Peyer's patch (tissue), 4 donors: ENCODE measurements around the gene STPG3.

Source experiments
- POLR2A ChIP-seq, 2 donors: fragments of 450-650 bp; IDR thresholded peaks; one replicate each; pipeline ENCODE4 v1.5.1; 2017; ENCODE audit warnings: antibody characterized with exemption in 2 of 2, mild to moderate bottlenecking in 2 of 2, moderate library complexity in 2 of 2
- TF ChIP-seq, protein P1 (sequence below), 6 experiments: fragments of 450-650 bp in 4 of 6; fragments of 200-600 bp in 2 of 6; sonication (generic) in 1 of 6; IDR thresholded peaks; one replicate each; pipeline ENCODE4 v1.5.1; 2017 to 2019; ENCODE audit warnings: antibody characterized with exemption in 6 of 6, mild to moderate bottlenecking in 3 of 6, moderate library complexity in 1 of 6

DNA sequence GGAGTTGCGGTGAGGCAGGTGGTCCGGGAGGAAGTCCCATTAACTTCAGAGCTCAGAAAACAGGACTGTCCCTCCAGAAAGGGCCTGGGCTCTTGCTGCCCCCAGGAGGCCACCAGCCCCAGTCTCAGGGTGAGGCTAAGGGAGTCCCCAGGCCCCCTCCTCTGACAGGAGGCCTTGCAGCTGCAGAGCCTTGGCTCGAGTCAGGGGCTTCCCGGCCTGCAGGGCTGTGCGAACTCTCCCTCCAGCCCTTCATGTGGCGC is 3.2 kb upstream of the STPG3 start:
- no peak for TF ChIP-seq POLR2A (IDR thresholded peaks at IDR 0.05)
- TF ChIP-seq, protein P1, sequence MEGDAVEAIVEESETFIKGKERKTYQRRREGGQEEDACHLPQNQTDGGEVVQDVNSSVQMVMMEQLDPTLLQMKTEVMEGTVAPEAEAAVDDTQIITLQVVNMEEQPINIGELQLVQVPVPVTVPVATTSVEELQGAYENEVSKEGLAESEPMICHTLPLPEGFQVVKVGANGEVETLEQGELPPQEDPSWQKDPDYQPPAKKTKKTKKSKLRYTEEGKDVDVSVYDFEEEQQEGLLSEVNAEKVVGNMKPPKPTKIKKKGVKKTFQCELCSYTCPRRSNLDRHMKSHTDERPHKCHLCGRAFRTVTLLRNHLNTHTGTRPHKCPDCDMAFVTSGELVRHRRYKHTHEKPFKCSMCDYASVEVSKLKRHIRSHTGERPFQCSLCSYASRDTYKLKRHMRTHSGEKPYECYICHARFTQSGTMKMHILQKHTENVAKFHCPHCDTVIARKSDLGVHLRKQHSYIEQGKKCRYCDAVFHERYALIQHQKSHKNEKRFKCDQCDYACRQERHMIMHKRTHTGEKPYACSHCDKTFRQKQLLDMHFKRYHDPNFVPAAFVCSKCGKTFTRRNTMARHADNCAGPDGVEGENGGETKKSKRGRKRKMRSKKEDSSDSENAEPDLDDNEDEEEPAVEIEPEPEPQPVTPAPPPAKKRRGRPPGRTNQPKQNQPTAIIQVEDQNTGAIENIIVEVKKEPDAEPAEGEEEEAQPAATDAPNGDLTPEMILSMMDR (IDR thresholded peaks at IDR 0.05): no peak
